H9 (cell line): Measurements from ENCODE around the gene DGKB. TPM values are rescaled to one million over a fixed set of nuclear protein-coding genes. Genes with fewer than 3 reads are reported as not detected.
A peak's percentile ranks its signal among the peaks of the same experiment; 100 is the strongest.

Source experiments
- DNase-seq: peaks from one replicate; pipeline ENCODE4 v3.0.0-alpha.2; 2017
- H2AFZ ChIP-seq: one replicate; pipeline ENCODE4 v1.6.1; 2013; ENCODE audit warnings: mild to moderate bottlenecking, low read length, control low read depth, moderate library complexity
- H2AK5ac ChIP-seq: 2 replicates; pipeline ENCODE4 v1.6.1; 2013; ENCODE audit warnings: low read length, control low read depth, mixed read lengths; ENCODE audit not compliant: insufficient read length
- H2BK120ac ChIP-seq: one replicate; pipeline ENCODE4 v1.6.1; 2013; ENCODE audit warnings: low read depth, mild to moderate bottlenecking, low read length, control low read depth, inconsistent platforms; ENCODE audit not compliant: poor library complexity, severe bottlenecking
- H2BK12ac ChIP-seq: 2 replicates; pipeline ENCODE4 v1.6.1; 2013; ENCODE audit warnings: low read length, control low read depth, mixed read lengths, low read depth; ENCODE audit not compliant: insufficient read length
- H2BK15ac ChIP-seq: 2 replicates; pipeline ENCODE4 v1.6.1; 2013; ENCODE audit warnings: low read depth, low read length, control low read depth
- H2BK20ac ChIP-seq: one replicate; pipeline ENCODE4 v1.6.1; 2013; ENCODE audit warnings: low read depth, mild to moderate bottlenecking, low read length, control low read depth, inconsistent platforms; ENCODE audit not compliant: poor library complexity, severe bottlenecking
- H2BK5ac ChIP-seq: 2 replicates; pipeline ENCODE4 v1.6.1; 2013; ENCODE audit warnings: low read length, control low read depth, mixed read lengths; ENCODE audit not compliant: insufficient read length
- H3K14ac ChIP-seq: 2 replicates; pipeline ENCODE4 v1.6.1; 2013; ENCODE audit warnings: low read length, control low read depth; ENCODE audit not compliant: insufficient read depth
- H3K18ac ChIP-seq: 2 replicates; pipeline ENCODE4 v1.6.1; 2013; ENCODE audit warnings: low read depth, mild to moderate bottlenecking, mixed read lengths, low read length, control low read depth; ENCODE audit not compliant: insufficient read length
- H3K23ac ChIP-seq: 2 replicates; pipeline ENCODE4 v1.6.1; 2013; ENCODE audit warnings: low read length, control low read depth, mixed read lengths, low read depth; ENCODE audit not compliant: insufficient read length
- H3K23me2 ChIP-seq: 2 replicates; pipeline ENCODE4 v1.6.1; 2013; ENCODE audit warnings: low read depth, mild to moderate bottlenecking, mixed read lengths, low read length, control low read depth; ENCODE audit not compliant: insufficient read length, poor library complexity, severe bottlenecking
- H3K27ac ChIP-seq: 2 replicates; pipeline ENCODE4 v1.5.1; 2013; ENCODE audit warnings: low read length, control low read depth, mixed read lengths, low read depth; ENCODE audit not compliant: insufficient read length
- H3K27me3 ChIP-seq: 2 replicates; pipeline ENCODE4 v1.6.1; 2013; ENCODE audit warnings: low read length, control low read depth, inconsistent platforms; ENCODE audit not compliant: insufficient read depth
- H3K4ac ChIP-seq: 2 replicates; pipeline ENCODE4 v1.6.1; 2013; ENCODE audit warnings: low read depth, mild to moderate bottlenecking, control low read depth, inconsistent platforms, low read length, moderate library complexity
- H3K4me1 ChIP-seq: 2 replicates; pipeline ENCODE4 v1.6.1; 2013; ENCODE audit warnings: low read length, control low read depth, inconsistent platforms; ENCODE audit not compliant: insufficient read depth
- H3K4me2 ChIP-seq: 2 replicates; pipeline ENCODE4 v1.6.1; 2013; ENCODE audit warnings: low read length, control low read depth, mixed read lengths; ENCODE audit not compliant: insufficient read length, insufficient read depth
- H3K56ac ChIP-seq: 2 replicates; pipeline ENCODE4 v1.6.1; 2013; ENCODE audit warnings: low read depth, mild to moderate bottlenecking, mixed read lengths, low read length, control low read depth; ENCODE audit not compliant: insufficient read length
- H3K79me1 ChIP-seq: 2 replicates; pipeline ENCODE4 v1.6.1; 2013; ENCODE audit warnings: low read depth, mild to moderate bottlenecking, moderate library complexity, low read length, control low read depth, inconsistent platforms; ENCODE audit not compliant: insufficient read depth, poor library complexity, severe bottlenecking
- H3K79me2 ChIP-seq: 2 replicates; pipeline ENCODE4 v1.6.1; 2013; ENCODE audit warnings: low read length, control low read depth, inconsistent platforms; ENCODE audit not compliant: insufficient read depth
- H3K9ac ChIP-seq: 2 replicates; pipeline ENCODE4 v1.6.1; 2013; ENCODE audit warnings: low read length, control low read depth, mixed read lengths; ENCODE audit not compliant: insufficient read length; ENCODE audit errors: extremely low read depth
- H3K9me3 ChIP-seq: one replicate; pipeline ENCODE4 v1.6.1; 2013; ENCODE audit warnings: low read depth, low read length, inconsistent platforms; ENCODE audit not compliant: control insufficient read depth
- H3T11ph ChIP-seq: one replicate; pipeline ENCODE4 v1.6.1; 2013; ENCODE audit warnings: mild to moderate bottlenecking, low read length, control low read depth, inconsistent platforms
- H4K20me1 ChIP-seq: one replicate; pipeline ENCODE4 v1.6.1; 2013; ENCODE audit not compliant: control insufficient read depth, insufficient read length, insufficient read depth
- H4K5ac ChIP-seq: 2 replicates; pipeline ENCODE4 v1.6.1; 2013; ENCODE audit warnings: low read depth, mild to moderate bottlenecking, mixed read lengths, low read length, control low read depth; ENCODE audit not compliant: insufficient read length
- H4K8ac ChIP-seq: replicated peaks from 2 replicates; pipeline ENCODE4 v1.6.1; 2013; ENCODE audit warnings: low read length, control low read depth, mixed read lengths, low read depth; ENCODE audit not compliant: insufficient read length
- H4K91ac ChIP-seq: 2 replicates; pipeline ENCODE4 v1.6.1; 2013; ENCODE audit warnings: low read depth, mild to moderate bottlenecking, moderate library complexity, mixed read lengths, low read length, control low read depth; ENCODE audit not compliant: insufficient read length
- H3K27ac Mint-ChIP-seq, 3 experiments: 2 replicates in 2 of 3; 3 replicates in 1 of 3; pipeline ENCODE4 v1.8.0; 2020 to 2021; ENCODE audit warnings: mixed read lengths in 3 of 3, mild to moderate bottlenecking in 1 of 3, moderate library complexity in 1 of 3
- H3K27me3 Mint-ChIP-seq: 2 replicates; pipeline ENCODE4 v1.8.0; 2021; ENCODE audit warnings: low read depth, mild to moderate bottlenecking, moderate library complexity, mixed read lengths
- H3K36me3 Mint-ChIP-seq, 3 experiments: 2 replicates in 2 of 3; 3 replicates in 1 of 3; pipeline ENCODE4 v1.8.0; 2020 to 2021; ENCODE audit warnings: low read depth in 3 of 3, mixed read lengths in 3 of 3; ENCODE audit not compliant: insufficient read depth in 1 of 3
- H3K4me1 Mint-ChIP-seq, 2 experiments: 2 replicates each; pipeline ENCODE4 v1.8.0; 2020; ENCODE audit warnings: mixed read lengths in 2 of 2
- H3K4me3 Mint-ChIP-seq, 2 experiments: 2 replicates in 1 of 2; 3 replicates in 1 of 2; pipeline ENCODE4 v1.8.0; 2020 to 2021; ENCODE audit warnings: mild to moderate bottlenecking in 2 of 2, mixed read lengths in 2 of 2, moderate library complexity in 1 of 2
- H3K9me3 Mint-ChIP-seq, 2 experiments: 2 replicates in 1 of 2; 3 replicates in 1 of 2; pipeline ENCODE4 v1.8.0; 2020; ENCODE audit warnings: mild to moderate bottlenecking in 2 of 2, mixed read lengths in 2 of 2, moderate library complexity in 1 of 2
- WGBS: extraction: QIAGEN DNeasy Blood & Tissue Kit; methylation state at CpG from one replicate; pipeline ENCODE4 v1.1.7; 2013; ENCODE audit warnings: missing lambda C conversion rate, low lambda C conversion rate, mixed read lengths; ENCODE audit not compliant: insufficient read length; ENCODE audit errors: extremely low coverage; 5-methylcytosine and 5-hydroxymethylcytosine counted together
- total RNA-seq: library from RNA; stranded (reverse); gene quantifications from 2 replicates; pipeline ENCODE4 v1.2.1, GENCODE V29; 2021
- TF ChIP-seq, protein P1 (sequence below): fragments of 200-600 bp; sonication (generic); conservative IDR thresholded peaks from 3 replicates; pipeline ENCODE4 v1.8.0; 2021; ENCODE audit warnings: antibody characterized with exemption, mild to moderate bottlenecking

The DGKB gene
- total RNA-seq, 1 experiment from 2014 or later: 0.26 TPM

DNA sequence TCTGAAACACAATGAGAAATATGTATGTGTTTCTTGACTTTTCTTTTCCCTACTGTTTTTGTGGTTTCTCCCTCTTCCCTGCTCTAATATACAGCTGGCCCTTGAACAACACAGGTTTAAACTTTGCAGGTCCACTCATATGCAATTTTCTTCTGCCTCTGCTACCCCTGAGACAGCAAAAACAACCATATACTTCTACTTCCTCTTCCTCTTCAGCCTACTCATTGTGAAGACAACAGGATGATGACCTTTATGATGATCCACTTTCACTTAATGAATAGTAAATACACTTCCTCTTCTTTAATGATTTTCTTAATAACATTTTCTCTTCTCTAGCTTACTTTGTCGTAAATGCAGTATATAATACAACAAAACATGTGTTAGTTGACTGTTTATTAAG, 35.0 kb upstream of the DGKB start:
- DNase-seq: no peak
- no CpG with 5 or more reads among the region's 1 CpG for WGBS
- H4K5ac ChIP-seq: no peak overlapping the region
- H3K9me3 ChIP-seq: no peaks in the 10 kb centered on the region
- no peak overlapping the region for H3K18ac ChIP-seq
- H2BK20ac ChIP-seq: no peak overlapping the region
- H4K91ac ChIP-seq: no peak overlapping the region
- H4K20me1 ChIP-seq: no peaks in the 10 kb centered on the region
- H3K23me2 ChIP-seq: no peaks in the 10 kb centered on the region
- H2AK5ac ChIP-seq: no peak overlapping the region
- H3K79me2 ChIP-seq: no peaks in the 10 kb centered on the region
- no peak overlapping the region for H4K8ac ChIP-seq
- no peak overlapping the region for H3K4ac ChIP-seq
- peaks cover 0 to 4% of the 10 kb centered on the region in 2 experiments; a peak in 1 of 4 replicates for H3K4me1 Mint-ChIP-seq
- H3K9me3 Mint-ChIP-seq: no peaks in the 10 kb centered on the region
- no peaks in the 10 kb centered on the region for H3K27me3 ChIP-seq
- no peak overlapping the region for H2BK12ac ChIP-seq
- H3K4me3 Mint-ChIP-seq: no peak overlapping the region
- no peak overlapping the region for H3K14ac ChIP-seq
- no peak overlapping the region for H3K9ac ChIP-seq
- no peak overlapping the region for H3K56ac ChIP-seq
- TF ChIP-seq, protein P1, sequence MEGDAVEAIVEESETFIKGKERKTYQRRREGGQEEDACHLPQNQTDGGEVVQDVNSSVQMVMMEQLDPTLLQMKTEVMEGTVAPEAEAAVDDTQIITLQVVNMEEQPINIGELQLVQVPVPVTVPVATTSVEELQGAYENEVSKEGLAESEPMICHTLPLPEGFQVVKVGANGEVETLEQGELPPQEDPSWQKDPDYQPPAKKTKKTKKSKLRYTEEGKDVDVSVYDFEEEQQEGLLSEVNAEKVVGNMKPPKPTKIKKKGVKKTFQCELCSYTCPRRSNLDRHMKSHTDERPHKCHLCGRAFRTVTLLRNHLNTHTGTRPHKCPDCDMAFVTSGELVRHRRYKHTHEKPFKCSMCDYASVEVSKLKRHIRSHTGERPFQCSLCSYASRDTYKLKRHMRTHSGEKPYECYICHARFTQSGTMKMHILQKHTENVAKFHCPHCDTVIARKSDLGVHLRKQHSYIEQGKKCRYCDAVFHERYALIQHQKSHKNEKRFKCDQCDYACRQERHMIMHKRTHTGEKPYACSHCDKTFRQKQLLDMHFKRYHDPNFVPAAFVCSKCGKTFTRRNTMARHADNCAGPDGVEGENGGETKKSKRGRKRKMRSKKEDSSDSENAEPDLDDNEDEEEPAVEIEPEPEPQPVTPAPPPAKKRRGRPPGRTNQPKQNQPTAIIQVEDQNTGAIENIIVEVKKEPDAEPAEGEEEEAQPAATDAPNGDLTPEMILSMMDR: no peak
- H2BK120ac ChIP-seq: no peak overlapping the region
- no peaks in the 10 kb centered on the region for H3K79me1 ChIP-seq
- no peak overlapping the region for H2AFZ ChIP-seq
- H3K27me3 Mint-ChIP-seq: no peaks in the 10 kb centered on the region
- no peak overlapping the region for H3K27ac ChIP-seq
- H3K4me2 ChIP-seq: no peak overlapping the region
- no peak overlapping the region for H2BK5ac ChIP-seq
- H3K4me1 ChIP-seq: no peaks in the 10 kb centered on the region
- H3K23ac ChIP-seq: no peak overlapping the region
- peak overlapping the region in 1 of 3 experiments; percentile 3; a peak in 1 of 7 replicates for H3K27ac Mint-ChIP-seq
- no peak overlapping the region for H2BK15ac ChIP-seq
- no peaks in the 10 kb centered on the region for H3K36me3 Mint-ChIP-seq
- no peak overlapping the region for H3T11ph ChIP-seq
